Erythroblast (primary cell): ENCODE results near the gene ADAM12.
A peak's percentile ranks its signal among the peaks of the same experiment; 100 is the strongest.
"Not testable (repeated sequence)": the region's sequence is repeated elsewhere in the genome, so short reads cannot be mapped to it uniquely, and the experiment has no call there.

ENCODE experiments used
- DNase-seq, 2 experiments: peaks; one replicate each; lab custom pipeline; 2025; lab: John Stamatoyannopoulos, UW
- GATA1 ChIP-seq: IDR thresholded peaks from 2 replicates; pipeline ENCODE4 v1.6.1; 2011; ENCODE audit warnings: low read depth, mild to moderate bottlenecking, control low read depth, low read length, moderate library complexity
- POLR2A ChIP-seq: IDR thresholded peaks from 2 replicates; pipeline ENCODE4 v1.6.1; 2011; ENCODE audit warnings: mild to moderate bottlenecking, low read length

ADAM12 gene

DNA sequence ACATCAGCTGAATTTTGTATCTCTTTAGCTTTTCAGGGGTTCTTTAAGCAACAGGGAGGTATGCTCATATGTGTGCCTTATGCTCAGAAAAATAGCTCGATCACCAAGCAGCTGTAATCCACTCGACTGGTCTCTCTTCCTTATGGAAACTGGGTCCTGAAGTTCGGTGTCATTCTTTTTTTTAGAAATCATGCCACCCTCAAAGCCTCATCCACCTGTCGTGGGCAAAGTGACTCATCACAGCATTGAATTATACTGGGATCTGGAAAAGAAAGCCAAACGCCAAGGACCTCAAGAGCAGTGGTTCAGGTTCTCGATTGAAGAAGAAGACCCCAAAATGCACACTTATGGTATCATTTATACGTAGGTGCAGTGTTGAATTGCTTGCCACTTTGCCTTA is 408.3 kb downstream of the ADAM12 start:
- no peak for TF ChIP-seq GATA1
- no peak for TF ChIP-seq POLR2A
- DNase-seq: no peak

DNA sequence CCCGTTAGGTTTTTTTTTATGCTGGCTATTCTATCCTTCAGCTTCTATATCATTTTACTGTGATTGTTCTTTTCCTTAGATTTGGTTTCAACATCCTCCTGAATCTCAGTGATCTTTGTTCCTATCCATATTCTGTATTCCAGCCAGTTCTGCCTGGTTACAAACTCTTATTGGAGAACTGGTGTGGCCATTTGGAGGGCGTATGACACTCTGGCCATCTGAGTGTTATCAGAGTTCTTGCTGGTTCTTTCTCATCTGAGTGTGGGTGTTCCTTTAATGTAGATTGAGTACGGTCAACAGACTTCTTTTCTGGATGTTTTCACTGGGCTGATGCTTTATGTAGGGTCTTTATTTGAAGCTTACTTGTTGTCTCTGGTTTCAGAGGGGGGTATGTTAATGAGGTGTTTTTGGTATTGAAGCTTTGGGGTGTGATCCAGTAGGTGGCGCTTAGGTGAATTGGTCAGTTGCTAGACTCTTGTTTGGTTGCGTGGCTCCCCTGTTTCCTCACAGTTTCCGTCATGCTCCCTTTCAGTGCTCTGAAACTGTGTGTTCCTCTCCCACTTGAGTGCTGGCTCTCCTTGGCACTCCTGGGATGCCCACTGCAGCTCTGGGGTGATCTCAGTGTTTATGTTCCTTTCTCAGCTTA is 411.2 kb downstream of the ADAM12 start:
- no peak for TF ChIP-seq GATA1
- TF ChIP-seq POLR2A: no peak
- peak; percentile 13 to 34 for DNase-seq

DNA sequence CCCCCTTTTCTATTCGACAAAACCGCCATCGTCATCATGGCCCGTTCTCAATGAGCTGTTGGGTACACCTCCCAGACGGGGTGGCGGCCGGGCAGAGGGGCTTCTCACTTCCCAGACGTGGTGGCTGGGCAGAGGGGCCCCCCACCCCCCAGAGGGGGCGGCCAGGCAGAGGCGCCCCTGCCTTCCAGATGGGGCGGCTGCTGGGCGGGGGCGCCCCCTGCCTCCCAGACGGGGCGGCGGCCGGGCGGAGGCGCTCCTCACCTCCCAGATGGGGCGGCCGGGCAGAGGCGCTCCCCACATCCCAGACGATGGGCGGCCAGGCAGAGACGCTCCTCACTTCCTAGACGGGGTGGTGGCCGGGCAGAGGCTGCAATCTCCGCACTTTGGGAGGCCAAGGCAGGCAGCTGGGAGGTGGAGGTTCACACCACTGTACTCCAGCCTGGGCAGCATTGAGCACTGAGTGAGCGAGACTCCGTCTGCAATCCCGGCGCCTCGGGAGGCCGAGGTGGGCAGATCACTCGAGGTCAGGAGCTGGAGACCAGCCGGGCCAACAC is 418.1 kb downstream of the ADAM12 start:
- DNase-seq: not testable (repeated sequence)

DNA sequence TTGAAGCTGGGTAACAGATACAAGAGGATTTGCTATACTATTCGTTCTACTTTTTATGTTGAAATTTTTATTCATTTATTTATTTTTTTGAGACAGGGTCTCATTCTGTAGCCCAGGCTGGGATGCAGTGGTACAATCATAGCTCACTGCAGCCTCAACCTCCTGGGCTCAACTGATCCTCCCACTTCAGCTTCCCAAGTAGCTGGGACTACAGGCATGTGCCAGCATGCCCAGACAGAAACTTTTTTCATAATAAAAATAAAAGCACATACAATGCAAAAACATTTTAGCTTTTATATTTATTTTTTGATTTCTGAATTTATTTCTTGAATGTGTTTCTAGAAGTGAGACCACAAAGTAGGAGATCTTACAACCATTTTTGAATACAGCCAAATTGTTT is 420.7 kb downstream of the ADAM12 start:
- no peak for TF ChIP-seq POLR2A
- no peak for TF ChIP-seq GATA1
- DNase-seq: no peak

DNA sequence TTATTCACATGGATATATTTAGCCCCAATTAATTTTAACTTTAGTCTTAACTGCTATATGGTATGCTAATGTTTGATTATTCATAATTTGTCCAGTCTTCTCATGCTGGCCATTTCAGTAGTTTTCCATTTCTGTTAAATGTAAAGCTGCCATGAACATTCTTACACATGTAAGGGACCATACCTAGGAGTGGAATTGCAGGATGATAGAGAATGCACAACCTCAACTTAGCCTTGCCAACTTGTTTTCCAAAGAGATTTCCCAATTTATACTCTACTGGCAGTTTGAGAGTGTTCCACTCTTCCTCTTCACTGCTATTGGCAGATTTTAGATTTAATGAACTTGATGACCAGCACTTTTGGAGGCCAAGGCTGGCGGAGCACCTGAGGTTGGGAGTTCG is 423.7 kb downstream of the ADAM12 start:
- no peak for DNase-seq
- TF ChIP-seq POLR2A (no peak), GATA1 (no peak)
